OCI-LY3 (cell line): ENCODE results near the gene TBXA2R.

Experiments
- CTCF ChIP-seq: fragments of 200-600, 300-600 bp; sonication (generic); IDR thresholded peaks from 2 replicates; pipeline ENCODE4 v1.5.1; 2014; ENCODE audit warnings: antibody characterized with exemption, low read length, low read depth
- EZH2phosphoT487 ChIP-seq: fragments of 200-600 bp; shearing (Covaris generic); IDR thresholded peaks from 2 replicates; pipeline ENCODE4 v1.6.1; 2018; ENCODE audit warnings: antibody characterized with exemption, mixed run types, low read depth

GRCh38 chr19:3586127-3586626 lies 20.5 kb downstream of the TBXA2R start:
- TF ChIP-seq CTCF (peak; percentile 60), EZH2phosphoT487 (no peak)
